BJ (cell line): ENCODE results near the gene TMPRSS4. TPM values are rescaled to one million over a fixed set of nuclear protein-coding genes. Genes with fewer than 3 reads are reported as not detected.

ENCODE experiments used
- CTCF ChIA-PET: fragments of 350-600 bp; formaldehyde crosslinking; extraction: SDS; loops from one replicate; lab custom pipeline; 2021; ENCODE audit warnings: antibody characterized with exemption, inconsistent platforms; lab: Yijun Ruan, JAX
- POLR2A ChIA-PET: fragments of 300-600 bp; sonication (Branson Sonifier 250); formaldehyde crosslinking; extraction: SDS; loops from one replicate; lab custom pipeline; 2021; ENCODE audit warnings: antibody characterized with exemption; lab: Charles Lee
- DNase-seq: peaks from one replicate; pipeline ENCODE4 v3.0.0-alpha.2; 2011; ENCODE audit warnings: low read depth
- H3K27me3 ChIP-seq: 2 replicates; pipeline ENCODE4 v1.6.0; 2011; ENCODE audit warnings: low read length; ENCODE audit not compliant: control insufficient read depth, insufficient read depth
- H3K36me3 ChIP-seq: 2 replicates; pipeline ENCODE4 v1.5.1; 2011; ENCODE audit warnings: low read length; ENCODE audit not compliant: control insufficient read depth, insufficient read depth
- H3K4me3 ChIP-seq: 2 replicates; pipeline ENCODE4 v1.5.1; 2011; ENCODE audit warnings: low read depth, mild to moderate bottlenecking, control low read depth, low read length
- CTCF ChIP-seq: IDR thresholded peaks from 2 replicates; pipeline ENCODE4 v1.5.1; 2011; ENCODE audit warnings: low read depth, mild to moderate bottlenecking, control low read depth, inconsistent platforms, low read length, moderate library complexity; ENCODE audit not compliant: insufficient read depth
- polyA plus RNA-seq: library from polyadenylated mRNA; depleted of rRNA; stranded (reverse); fragments of >200 nt; gene quantifications from 2 replicates; pipeline ENCODE4 v1.2.3, GENCODE V29; 2011

TMPRSS4 gene
- polyA plus RNA-seq, 1 experiment, result not detected

GRCh38 chr11:118042796-118043195 lies 34.1 kb upstream of the TMPRSS4 start:
- CTCF ChIA-PET, result no interaction called here

GRCh38 chr11:118045191-118045590 lies 31.7 kb upstream of the TMPRSS4 start:
- POLR2A ChIA-PET, result no interaction called here
- H3K36me3 ChIP-seq, result no peaks in the 10 kb centered on the region
- no peaks in the 10 kb centered on the region for H3K27me3 ChIP-seq
- TF ChIP-seq CTCF, result no peak
- CTCF ChIA-PET, result interaction anchor here (1.3 kb wide), 1 partner anchor 8 kb away, joined by 3 read pairs; no protein-coding TSS in a partner anchor
- no peak overlapping the region for H3K4me3 ChIP-seq
- no peak for DNase-seq

More at GRCh38 chr11:118042796-118043195, 34.1 kb upstream of the TMPRSS4 start:
- POLR2A ChIA-PET, result no interaction called here
- Histone ChIP-seq H3K4me3 (no peak overlapping the region), H3K27me3 (no peaks in the 10 kb centered on the region; the same call in 1 of the 2 replicates), H3K36me3 (no peaks in the 10 kb centered on the region)
- no peak for TF ChIP-seq CTCF
- DNase-seq, result no peak

GRCh38 chr11:118046051-118046963 lies 30.6 kb upstream of the TMPRSS4 start:
- ChIA-PET CTCF (no interaction called here), POLR2A (no interaction called here)
- H3K36me3 ChIP-seq, result no peaks in the 10 kb centered on the region
- no peak for TF ChIP-seq CTCF
- no peaks in the 10 kb centered on the region for H3K27me3 ChIP-seq
- no peak for DNase-seq
- no peak overlapping the region for H3K4me3 ChIP-seq

GRCh38 chr11:118046964-118047700 lies 29.7 kb upstream of the TMPRSS4 start:
- Histone ChIP-seq H3K4me3 (no peak overlapping the region), H3K36me3 (no peaks in the 10 kb centered on the region), H3K27me3 (peaks cover 2% of the 10 kb centered on the region; the same call in 1 of the 2 replicates)
- POLR2A ChIA-PET, result no interaction called here
- no peak for TF ChIP-seq CTCF
- CTCF ChIA-PET, result no interaction called here
- no peak for DNase-seq

GRCh38 chr11:118047749-118048148 lies 29.1 kb upstream of the TMPRSS4 start:
- POLR2A ChIA-PET, result no interaction called here
- CTCF ChIA-PET, result no interaction called here
- Histone ChIP-seq H3K27me3 (peaks cover 2% of the 10 kb centered on the region), H3K4me3 (no peak overlapping the region), H3K36me3 (no peaks in the 10 kb centered on the region)
- TF ChIP-seq CTCF, result no peak
- DNase-seq, result no peak
